ENCODE results near the gene LOX. TPM values are rescaled to one million over a fixed set of nuclear protein-coding genes. Genes with fewer than 3 reads are reported as not detected.
A peak's percentile ranks its signal among the peaks of the same experiment; 100 is the strongest.

LOX gene, protein sequence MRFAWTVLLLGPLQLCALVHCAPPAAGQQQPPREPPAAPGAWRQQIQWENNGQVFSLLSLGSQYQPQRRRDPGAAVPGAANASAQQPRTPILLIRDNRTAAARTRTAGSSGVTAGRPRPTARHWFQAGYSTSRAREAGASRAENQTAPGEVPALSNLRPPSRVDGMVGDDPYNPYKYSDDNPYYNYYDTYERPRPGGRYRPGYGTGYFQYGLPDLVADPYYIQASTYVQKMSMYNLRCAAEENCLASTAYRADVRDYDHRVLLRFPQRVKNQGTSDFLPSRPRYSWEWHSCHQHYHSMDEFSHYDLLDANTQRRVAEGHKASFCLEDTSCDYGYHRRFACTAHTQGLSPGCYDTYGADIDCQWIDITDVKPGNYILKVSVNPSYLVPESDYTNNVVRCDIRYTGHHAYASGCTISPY
- 0.05 TPM in 1 of 2 replicates, not detected in the other for total RNA-seq

DNA sequence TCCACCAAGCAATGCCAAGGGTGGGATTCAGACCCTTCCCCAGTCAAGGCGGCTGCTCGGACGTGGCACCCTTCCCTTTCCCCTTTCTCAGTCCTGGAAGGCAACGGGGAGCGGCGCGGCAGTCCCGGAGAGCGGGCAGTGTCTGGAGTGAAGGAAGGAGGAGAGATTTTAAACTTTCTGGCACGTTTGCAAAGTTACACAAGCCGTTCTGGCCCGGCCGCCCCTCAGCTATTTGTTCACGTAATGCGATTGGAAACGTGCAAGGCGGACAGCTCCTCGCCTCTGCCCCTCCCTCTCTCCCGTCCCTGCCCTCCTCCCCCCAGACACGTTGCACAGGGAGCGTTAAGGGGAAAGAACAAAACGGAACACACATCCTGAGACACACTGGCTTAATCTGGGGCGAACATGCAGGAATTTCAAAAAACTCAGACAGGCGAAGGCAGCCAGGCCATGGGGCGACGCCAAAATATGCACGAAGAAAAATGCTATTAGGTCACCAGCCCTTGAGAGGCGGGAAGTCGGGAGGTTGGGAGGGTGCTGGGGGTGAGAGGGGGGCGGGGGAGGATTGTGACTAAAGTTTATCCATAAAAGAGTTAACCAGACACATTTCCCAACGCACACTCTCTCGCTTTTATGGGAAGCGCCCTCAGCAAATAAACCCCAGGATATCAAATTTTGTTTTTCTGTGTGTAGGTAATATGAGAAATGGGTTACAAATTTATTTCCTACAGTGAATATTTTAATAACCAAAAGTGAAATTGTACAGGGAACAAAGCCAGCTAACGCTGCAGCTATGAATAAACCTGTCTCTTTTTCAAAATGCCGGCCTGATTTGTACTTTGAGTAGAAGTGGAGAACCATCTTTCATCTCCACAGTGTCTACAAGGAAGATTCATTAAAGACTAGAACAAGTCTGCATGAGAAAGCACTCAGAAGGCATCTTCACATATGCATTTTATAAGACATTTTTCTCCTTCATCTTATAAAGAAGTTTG lies at the start of gene LOX:
LOX (minus strand) TSS at position 144 of the 995 bp plus-strand sequence. CDS start 274 bp downstream, outside the sequence.
- H3K4me3 Mint-ChIP-seq = peak within 1 kb of the TSS; percentile 85
- DNase-seq = peak; percentile 51
- no peaks in the 10 kb centered on the region for H3K36me3 Mint-ChIP-seq (ENCODE audit: low read depth)
- intact Hi-C loops (cut with micrococcal nuclease) = no loop called here
- H3K27ac Mint-ChIP-seq = peak within 1 kb of the TSS; percentile 65
- no peaks in the 10 kb centered on the region for H3K9me3 Mint-ChIP-seq
- peaks cover 13% of the 10 kb centered on the region for H3K4me1 Mint-ChIP-seq
- H3K27me3 Mint-ChIP-seq = peaks cover 60% of the 10 kb centered on the region

DNA sequence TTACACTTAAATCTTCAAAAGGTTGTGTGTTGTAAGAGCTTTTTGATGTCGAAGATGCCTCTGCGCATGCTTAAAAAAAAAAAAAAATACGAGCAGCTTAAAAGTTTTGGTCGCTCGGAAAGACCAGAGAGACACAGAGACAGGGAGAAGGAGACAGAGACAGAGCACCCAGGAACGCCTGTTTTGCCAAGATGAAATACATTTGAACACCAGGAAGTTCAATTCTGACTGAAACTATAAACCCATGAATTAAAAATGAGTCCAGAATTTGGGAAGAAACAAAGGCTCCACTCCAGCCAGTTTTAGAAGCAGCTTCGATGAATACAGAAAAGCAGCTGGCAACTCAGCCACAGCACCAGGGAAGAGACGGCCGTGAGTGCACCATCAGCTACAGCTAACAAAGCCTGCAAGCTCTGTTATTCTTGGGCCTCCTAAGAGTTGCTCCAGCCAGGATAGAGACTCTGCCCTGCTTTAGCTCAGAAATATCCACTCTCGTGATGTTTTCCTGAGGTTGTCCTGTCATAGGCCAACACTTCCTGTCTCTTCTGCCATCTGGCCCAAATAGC lies 48.8 kb upstream of the LOX start:
- intact Hi-C loops (cut with micrococcal nuclease) = no loop called here
- Mint-ChIP-seq H3K27ac (no peak overlapping the region), H3K27me3 (no peaks in the 10 kb centered on the region), H3K4me1 (no peaks in the 10 kb centered on the region), H3K4me3 (no peak overlapping the region), H3K9me3 (no peaks in the 10 kb centered on the region), H3K36me3 (ENCODE audit: low read depth) (no peaks in the 10 kb centered on the region)
- DNase-seq = no peak

DNA sequence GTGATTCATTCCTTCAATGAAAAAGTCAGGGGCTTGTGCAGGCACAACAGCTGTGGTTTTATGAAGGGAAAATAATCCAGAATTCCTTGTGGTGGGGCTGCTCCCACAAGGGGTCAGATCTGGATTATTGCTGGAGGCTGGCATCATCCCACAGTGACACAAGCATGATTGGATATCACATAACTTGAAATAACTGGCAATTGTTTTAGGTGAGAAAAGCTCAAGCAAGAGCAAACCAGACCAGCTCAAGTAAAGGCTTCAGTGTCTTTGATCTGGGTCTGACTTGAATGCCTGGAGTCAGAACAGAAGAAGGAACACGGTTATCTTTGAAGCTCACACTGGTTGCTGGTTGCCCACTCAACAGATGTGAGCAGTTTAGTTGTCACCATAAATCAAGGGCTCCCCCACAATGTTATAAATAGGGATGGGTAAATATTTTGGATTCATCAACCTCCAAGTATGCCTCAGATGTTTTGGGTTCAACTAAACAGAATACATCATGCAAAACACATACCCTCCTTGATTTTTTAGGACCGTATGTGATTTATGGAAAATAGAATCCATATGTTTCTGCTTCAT lies 48.2 kb upstream of the LOX start:
- H3K4me3 Mint-ChIP-seq = no peak overlapping the region
- H3K27me3 Mint-ChIP-seq = no peaks in the 10 kb centered on the region
- no peaks in the 10 kb centered on the region for H3K36me3 Mint-ChIP-seq (ENCODE audit: low read depth)
- intact Hi-C loops (cut with micrococcal nuclease) = no loop called here
- no peak for DNase-seq
- H3K9me3 Mint-ChIP-seq = no peaks in the 10 kb centered on the region
- no peak overlapping the region for H3K27ac Mint-ChIP-seq
- no peaks in the 10 kb centered on the region for H3K4me1 Mint-ChIP-seq

DNA sequence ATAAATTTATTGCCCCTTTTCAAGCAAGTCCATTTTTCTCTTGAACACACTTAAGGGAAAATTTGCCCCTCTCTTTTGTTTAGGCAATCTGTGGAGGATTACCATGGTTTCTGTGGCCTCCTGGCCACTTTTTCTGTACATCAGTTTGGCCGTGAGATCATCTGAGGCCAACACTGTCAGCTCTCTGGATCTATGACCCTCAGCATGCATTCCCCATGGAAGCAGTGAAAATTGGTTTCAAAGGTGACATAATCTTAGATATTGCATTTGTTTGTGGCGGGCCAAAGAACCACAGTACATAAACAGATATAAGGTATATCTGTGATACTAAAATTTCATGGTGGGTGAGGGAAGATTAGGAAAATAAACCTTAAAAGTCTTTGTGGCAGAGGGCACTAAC lies 46.7 kb upstream of the LOX start:
- Mint-ChIP-seq H3K27ac (no peak overlapping the region), H3K36me3 (ENCODE audit: low read depth) (no peaks in the 10 kb centered on the region), H3K4me1 (no peaks in the 10 kb centered on the region), H3K4me3 (no peak overlapping the region), H3K9me3 (no peaks in the 10 kb centered on the region), H3K27me3 (no peaks in the 10 kb centered on the region)
- intact Hi-C loops (cut with micrococcal nuclease) = no loop called here
- no peak for DNase-seq

DNA sequence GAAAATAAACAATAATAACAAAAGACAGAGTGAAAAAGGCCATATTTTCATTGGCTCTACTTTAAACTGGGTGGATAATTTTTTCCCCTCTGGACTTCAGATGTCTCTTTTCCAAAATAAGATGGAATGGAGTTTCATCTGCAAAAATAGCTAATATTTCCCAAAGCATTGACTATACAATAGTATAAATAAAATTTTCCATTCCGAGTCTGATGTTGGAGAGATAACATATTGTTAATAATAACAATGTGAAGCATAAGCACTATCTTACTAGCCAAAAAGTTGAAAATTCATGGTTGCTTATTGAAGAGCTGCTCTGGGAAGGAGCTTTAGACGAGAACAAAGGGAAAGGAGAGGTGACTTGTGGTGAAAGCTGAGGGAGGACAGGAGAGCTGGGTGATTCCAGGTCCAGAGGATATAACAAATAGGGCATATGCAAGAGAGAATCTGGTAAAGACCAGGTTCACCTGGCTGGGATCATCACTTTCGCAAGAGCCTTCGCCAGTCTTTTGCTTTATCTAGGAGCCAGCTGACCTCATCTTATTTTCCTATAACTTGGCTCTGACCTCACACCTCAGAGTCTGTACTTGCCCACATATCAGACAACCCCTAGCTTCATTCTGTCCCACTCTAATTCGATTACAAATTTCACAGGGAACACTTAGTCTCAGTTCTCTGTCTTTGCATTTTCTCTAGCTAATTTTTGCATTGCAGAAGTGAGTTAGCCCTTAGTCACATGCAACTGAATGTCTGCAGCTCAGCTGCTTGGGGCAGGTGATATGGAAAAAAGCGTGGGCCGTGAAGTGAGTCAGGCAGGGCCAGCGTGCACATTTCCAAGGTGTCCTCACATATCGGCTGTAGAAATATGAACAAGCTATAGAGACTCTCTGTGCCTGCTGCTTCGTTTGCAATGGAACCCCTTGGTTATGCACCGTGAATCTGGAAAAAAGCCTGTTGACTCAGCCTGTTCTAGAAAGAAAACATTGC lies 43.7 kb upstream of the LOX start:
- DNase-seq = no peak
- H3K9me3 Mint-ChIP-seq = no peaks in the 10 kb centered on the region
- H3K4me1 Mint-ChIP-seq = no peaks in the 10 kb centered on the region
- intact Hi-C loops (cut with micrococcal nuclease) = no loop called here
- H3K27ac Mint-ChIP-seq = no peak overlapping the region
- no peak overlapping the region for H3K4me3 Mint-ChIP-seq
- no peaks in the 10 kb centered on the region for H3K27me3 Mint-ChIP-seq
- H3K36me3 Mint-ChIP-seq (ENCODE audit: low read depth) = no peaks in the 10 kb centered on the region

DNA sequence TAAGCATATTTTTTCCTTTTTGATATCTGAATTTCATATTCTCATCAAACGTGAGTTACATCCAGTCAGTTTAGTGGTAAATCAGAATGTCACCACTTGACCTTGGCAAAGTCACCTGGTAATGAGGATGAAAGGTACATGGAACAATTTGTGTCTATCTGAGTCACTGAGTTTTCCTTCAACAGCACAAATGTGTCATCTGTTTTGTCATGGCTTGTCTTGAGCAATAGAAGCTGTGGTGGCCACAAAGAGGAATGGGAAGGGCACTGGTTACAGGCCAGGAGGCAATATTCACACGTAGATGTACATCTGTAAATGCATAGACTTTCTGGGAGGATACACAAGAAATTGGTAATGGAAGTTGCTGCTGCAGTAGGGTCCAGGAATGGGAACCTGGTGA lies 42.9 kb upstream of the LOX start:
- Mint-ChIP-seq H3K9me3 (no peaks in the 10 kb centered on the region), H3K4me3 (no peak overlapping the region), H3K27ac (no peak overlapping the region), H3K27me3 (no peaks in the 10 kb centered on the region), H3K4me1 (no peaks in the 10 kb centered on the region), H3K36me3 (ENCODE audit: low read depth) (no peaks in the 10 kb centered on the region)
- DNase-seq = no peak
- intact Hi-C loops (cut with micrococcal nuclease) = no loop called here

DNA sequence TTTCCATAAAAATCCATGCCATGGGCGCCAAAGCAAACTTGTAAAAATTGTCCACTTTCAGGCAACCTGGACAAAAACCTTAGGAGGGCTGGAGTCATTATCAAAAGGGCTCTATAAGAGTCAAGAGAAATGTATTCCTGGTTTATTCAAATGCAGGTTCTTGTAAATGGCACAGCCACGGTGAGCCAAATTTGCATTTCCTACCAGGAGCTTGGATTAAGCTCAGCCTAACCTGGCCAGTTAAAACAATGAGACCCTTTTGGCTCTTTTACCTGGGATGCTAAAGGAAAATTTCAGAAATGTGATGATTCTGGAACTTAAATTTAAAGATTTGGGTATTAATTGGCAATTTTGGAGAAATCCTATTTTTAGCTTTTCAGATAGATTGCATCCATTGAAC lies 42.4 kb upstream of the LOX start:
- no peaks in the 10 kb centered on the region for H3K27me3 Mint-ChIP-seq
- H3K4me1 Mint-ChIP-seq = no peaks in the 10 kb centered on the region
- H3K4me3 Mint-ChIP-seq = no peak overlapping the region
- intact Hi-C loops (cut with micrococcal nuclease) = no loop called here
- DNase-seq = no peak
- H3K36me3 Mint-ChIP-seq (ENCODE audit: low read depth) = no peaks in the 10 kb centered on the region
- H3K27ac Mint-ChIP-seq = no peak overlapping the region
- H3K9me3 Mint-ChIP-seq = no peaks in the 10 kb centered on the region

DNA sequence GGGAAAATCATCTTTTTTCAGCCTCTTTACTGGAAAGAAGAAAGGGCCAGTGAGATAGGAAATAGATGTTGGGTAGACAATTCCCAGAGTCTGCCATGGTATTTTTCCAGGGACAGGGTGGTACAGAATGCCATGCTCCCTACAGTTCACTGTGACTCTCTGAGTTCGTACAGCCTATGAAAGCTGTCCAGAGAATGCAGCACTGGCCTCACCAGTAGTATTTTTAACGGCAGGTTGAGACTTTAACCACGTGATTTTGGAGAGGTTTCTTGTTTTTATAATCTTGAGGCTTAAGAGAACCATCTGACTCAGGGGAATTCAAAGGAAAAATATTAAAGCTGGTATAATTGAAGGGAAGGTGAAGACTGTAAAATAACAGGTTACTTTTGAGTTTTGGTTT lies 41.1 kb upstream of the LOX start:
- no peaks in the 10 kb centered on the region for H3K36me3 Mint-ChIP-seq (ENCODE audit: low read depth)
- DNase-seq = no peak
- no peaks in the 10 kb centered on the region for H3K4me1 Mint-ChIP-seq
- no peak overlapping the region for H3K4me3 Mint-ChIP-seq
- H3K27ac Mint-ChIP-seq = no peak overlapping the region
- H3K27me3 Mint-ChIP-seq = no peaks in the 10 kb centered on the region
- H3K9me3 Mint-ChIP-seq = no peaks in the 10 kb centered on the region
- intact Hi-C loops (cut with micrococcal nuclease) = no loop called here

DNA sequence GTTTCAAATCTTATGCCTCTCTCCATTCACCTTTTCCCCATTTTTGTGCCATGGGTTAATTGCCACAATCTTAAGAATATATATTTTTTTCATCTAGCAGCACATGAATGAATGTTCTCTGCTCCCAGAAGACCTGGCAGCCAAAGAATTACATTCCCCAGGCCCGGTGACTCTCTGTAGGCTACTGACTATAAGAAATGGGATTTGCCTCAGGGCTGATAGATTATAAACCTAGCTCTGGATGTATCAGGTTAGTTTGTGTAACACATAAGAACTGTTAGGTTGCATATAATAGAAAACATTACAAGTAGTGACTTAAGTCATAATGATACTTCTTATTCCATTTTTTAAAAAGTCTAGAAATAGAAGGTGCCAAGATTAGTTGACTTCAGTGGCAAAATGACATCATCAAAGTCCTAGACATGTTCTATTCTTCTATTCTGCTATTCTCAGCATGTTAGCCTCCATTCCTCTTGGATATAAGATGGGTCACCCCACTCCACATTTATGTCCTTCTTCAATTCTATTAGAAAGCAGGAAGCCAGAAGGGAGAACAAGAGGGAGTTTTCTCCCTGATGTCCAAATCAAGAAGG lies 40.4 kb upstream of the LOX start:
- Mint-ChIP-seq H3K27me3 (peaks cover 2% of the 10 kb centered on the region), H3K27ac (no peak overlapping the region), H3K4me1 (no peaks in the 10 kb centered on the region), H3K9me3 (no peaks in the 10 kb centered on the region), H3K4me3 (no peak overlapping the region), H3K36me3 (ENCODE audit: low read depth) (no peaks in the 10 kb centered on the region)
- intact Hi-C loops (cut with micrococcal nuclease) = no loop called here
- DNase-seq = no peak

DNA sequence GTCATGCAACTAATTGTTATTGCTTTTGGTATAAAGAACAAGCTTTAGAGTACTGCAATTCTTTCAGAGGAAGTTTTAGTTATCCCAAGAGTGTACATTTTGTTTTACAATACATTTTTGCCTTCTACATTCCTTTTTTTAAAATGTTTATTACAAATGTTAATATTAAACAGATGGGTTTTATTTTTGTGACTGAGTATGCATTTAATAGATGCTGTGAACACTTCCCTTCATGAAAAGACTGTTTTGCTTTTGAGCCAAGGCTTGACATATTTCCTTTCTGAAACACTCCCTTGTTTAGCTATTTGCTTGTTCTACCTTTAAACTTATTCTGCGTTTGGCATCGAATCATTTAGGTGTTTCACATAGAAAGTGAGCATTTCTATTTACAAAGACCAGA lies 36.4 kb upstream of the LOX start:
- intact Hi-C loops (cut with micrococcal nuclease) = no loop called here
- no peaks in the 10 kb centered on the region for H3K36me3 Mint-ChIP-seq (ENCODE audit: low read depth)
- H3K4me1 Mint-ChIP-seq = no peaks in the 10 kb centered on the region
- H3K27me3 Mint-ChIP-seq = peaks cover 2% of the 10 kb centered on the region
- no peak overlapping the region for H3K4me3 Mint-ChIP-seq
- no peaks in the 10 kb centered on the region for H3K9me3 Mint-ChIP-seq
- no peak for DNase-seq
- H3K27ac Mint-ChIP-seq = no peak overlapping the region

DNA sequence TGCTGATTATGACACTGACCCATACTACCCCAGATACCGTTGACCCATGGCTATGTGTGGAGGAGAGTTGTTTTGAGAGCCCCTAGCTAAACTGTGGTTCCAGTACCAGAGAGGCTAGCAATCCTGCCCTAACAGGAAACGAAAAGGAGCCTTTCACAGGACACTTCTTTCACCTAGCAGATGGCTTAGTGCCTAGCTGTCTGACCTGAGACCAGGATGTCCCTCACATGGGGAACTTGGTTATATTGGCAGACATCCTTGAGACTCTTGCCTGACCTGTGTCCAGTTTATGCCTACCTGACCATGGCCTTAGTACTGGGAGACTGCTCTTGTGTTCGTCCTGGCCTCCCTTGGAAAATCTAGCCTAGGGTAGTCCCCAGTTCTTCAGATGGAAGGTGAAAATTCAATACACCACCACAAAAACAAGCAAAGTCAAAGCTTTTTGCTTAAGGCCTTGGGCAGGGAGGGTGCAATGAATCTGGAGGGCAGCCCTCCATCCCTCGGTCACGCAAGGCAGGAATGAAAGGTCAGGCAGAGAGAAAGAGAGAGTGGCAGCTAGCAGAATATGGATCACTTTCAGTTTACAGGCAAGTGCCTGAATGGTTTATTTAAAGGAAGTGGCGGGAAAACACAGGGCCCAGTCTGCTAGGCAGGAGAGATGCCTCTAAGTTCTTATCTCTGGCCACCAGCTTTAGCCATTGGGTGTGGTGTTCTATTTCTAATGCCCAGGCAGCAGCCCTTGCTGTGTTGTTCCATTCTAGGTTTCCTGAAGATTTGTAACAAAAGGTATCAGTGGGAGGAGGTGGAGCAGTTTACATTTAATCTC lies 34.9 kb upstream of the LOX start:
- intact Hi-C loops (cut with micrococcal nuclease) = no loop called here
- Mint-ChIP-seq H3K4me1 (no peaks in the 10 kb centered on the region), H3K36me3 (ENCODE audit: low read depth) (no peaks in the 10 kb centered on the region), H3K27ac (no peak overlapping the region), H3K4me3 (no peak overlapping the region), H3K27me3 (peaks cover 4% of the 10 kb centered on the region), H3K9me3 (no peaks in the 10 kb centered on the region)
- DNase-seq = no peak

DNA sequence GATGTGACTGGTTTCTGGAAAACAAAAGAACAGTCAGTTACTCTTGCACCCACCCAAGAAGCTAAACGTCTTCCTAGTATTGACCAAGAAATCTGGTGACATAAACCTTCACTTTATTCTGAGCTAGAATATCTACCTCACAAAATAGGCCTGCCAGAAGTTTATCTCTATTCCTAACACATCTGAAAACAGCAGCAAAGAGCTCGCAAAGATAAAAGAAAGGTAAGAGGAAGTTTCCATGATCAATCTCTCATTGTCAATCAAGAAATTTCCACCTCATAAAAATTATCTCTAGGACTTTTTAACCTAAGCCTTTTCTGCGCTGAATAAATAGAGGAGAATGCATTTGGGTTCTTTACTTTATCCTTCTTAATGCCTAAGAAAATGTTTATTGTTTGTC lies 34.0 kb upstream of the LOX start:
- Mint-ChIP-seq H3K4me1 (no peaks in the 10 kb centered on the region), H3K36me3 (ENCODE audit: low read depth) (no peaks in the 10 kb centered on the region), H3K27me3 (peaks cover 4% of the 10 kb centered on the region), H3K4me3 (no peak overlapping the region), H3K27ac (no peak overlapping the region), H3K9me3 (no peaks in the 10 kb centered on the region)
- intact Hi-C loops (cut with micrococcal nuclease) = no loop called here
- DNase-seq = no peak

Data from activated CD4-positive, alpha-beta T cell treated with anti-CD3 and anti-CD28 coated beads, Interleukin-2, amount 10 ng/mL, durations not matched to agents 24 days and 14 days (primary cell).